Suprapubic skin (tissue), 4 donors: Measurements from ENCODE around the gene ZP2.

Experiments
- EP300 ChIP-seq: sonication (generic); formaldehyde crosslinking; IDR thresholded peaks from one replicate; pipeline ENCODE4 v1.6.1; 2017; ENCODE audit warnings: antibody characterized with exemption
- POLR2A ChIP-seq, 2 donors: fragments of 450-650 bp; IDR thresholded peaks; one replicate each; pipeline ENCODE4 v1.6.1; 2017; ENCODE audit warnings: antibody characterized with exemption in 2 of 2, mild to moderate bottlenecking in 2 of 2, moderate library complexity in 2 of 2
- POLR2AphosphoS5 ChIP-seq, 3 donors: sonication (generic); formaldehyde crosslinking; IDR thresholded peaks; one replicate each; pipeline ENCODE4 v1.6.1; 2017; ENCODE audit warnings: antibody characterized with exemption in 3 of 3
- TF ChIP-seq, protein P1 (sequence below), 2 donors: fragments of 200-600 bp in 1 of 2; fragments of 450-650 bp in 1 of 2; sonication (generic) in 1 of 2; IDR thresholded peaks; one replicate each; pipeline ENCODE4 v1.5.1; 2016 to 2019; ENCODE audit warnings: antibody characterized with exemption in 2 of 2, mild to moderate bottlenecking in 1 of 2, moderate library complexity in 1 of 2

DNA sequence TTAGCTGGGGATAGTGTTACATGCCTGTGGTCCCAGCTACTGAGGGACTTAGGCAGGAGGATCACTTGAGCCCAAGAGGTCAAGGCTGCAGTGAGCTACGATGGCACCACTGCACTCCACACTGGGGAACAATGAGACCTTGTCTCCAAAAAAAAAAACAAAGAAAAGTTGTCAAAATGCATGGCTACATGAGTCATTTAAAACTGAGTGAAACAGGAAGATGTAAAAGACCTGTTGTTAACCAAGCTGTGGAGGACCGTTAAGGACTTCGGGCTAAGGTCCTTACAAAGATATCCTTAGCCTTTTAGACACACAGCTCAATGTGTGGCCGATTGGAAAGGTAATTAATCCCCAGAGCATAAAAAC, 25.1 kb downstream of the ZP2 start:
- TF ChIP-seq, protein P1, sequence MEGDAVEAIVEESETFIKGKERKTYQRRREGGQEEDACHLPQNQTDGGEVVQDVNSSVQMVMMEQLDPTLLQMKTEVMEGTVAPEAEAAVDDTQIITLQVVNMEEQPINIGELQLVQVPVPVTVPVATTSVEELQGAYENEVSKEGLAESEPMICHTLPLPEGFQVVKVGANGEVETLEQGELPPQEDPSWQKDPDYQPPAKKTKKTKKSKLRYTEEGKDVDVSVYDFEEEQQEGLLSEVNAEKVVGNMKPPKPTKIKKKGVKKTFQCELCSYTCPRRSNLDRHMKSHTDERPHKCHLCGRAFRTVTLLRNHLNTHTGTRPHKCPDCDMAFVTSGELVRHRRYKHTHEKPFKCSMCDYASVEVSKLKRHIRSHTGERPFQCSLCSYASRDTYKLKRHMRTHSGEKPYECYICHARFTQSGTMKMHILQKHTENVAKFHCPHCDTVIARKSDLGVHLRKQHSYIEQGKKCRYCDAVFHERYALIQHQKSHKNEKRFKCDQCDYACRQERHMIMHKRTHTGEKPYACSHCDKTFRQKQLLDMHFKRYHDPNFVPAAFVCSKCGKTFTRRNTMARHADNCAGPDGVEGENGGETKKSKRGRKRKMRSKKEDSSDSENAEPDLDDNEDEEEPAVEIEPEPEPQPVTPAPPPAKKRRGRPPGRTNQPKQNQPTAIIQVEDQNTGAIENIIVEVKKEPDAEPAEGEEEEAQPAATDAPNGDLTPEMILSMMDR (IDR thresholded peaks at IDR 0.05) = no peak
- TF ChIP-seq POLR2A (IDR thresholded peaks at IDR 0.05) = no peak
- no peak for TF ChIP-seq POLR2AphosphoS5 (IDR thresholded peaks at IDR 0.05)
- TF ChIP-seq EP300 = no peak
